Activated CD4-positive, alpha-beta T cell treated with anti-CD3 and anti-CD28 coated beads for 1 hour (primary cell): ENCODE measurements around the gene FXYD7.

Experiments used
- DNase-seq: peaks from one replicate; pipeline ENCODE4 v3.0.0-alpha.2; 2020

Gene FXYD7

GRCh38 chr19:35112995-35113688, 29.9 kb upstream of the FXYD7 start:
- no peak for DNase-seq

- DNase-seq = peak; percentile 51
Measured at GRCh38 chr19:35114353-35115176, 28.5 kb upstream of the FXYD7 start.

- no peak for DNase-seq
Measured at GRCh38 chr19:35115177-35115951, 27.7 kb upstream of the FXYD7 start, which contains the start of gene FXYD3. Gene FXYD3 (plus strand): TSS chr19:35115823. CDS start chr19:35119377, 3,554 bp downstream.

DNA sequence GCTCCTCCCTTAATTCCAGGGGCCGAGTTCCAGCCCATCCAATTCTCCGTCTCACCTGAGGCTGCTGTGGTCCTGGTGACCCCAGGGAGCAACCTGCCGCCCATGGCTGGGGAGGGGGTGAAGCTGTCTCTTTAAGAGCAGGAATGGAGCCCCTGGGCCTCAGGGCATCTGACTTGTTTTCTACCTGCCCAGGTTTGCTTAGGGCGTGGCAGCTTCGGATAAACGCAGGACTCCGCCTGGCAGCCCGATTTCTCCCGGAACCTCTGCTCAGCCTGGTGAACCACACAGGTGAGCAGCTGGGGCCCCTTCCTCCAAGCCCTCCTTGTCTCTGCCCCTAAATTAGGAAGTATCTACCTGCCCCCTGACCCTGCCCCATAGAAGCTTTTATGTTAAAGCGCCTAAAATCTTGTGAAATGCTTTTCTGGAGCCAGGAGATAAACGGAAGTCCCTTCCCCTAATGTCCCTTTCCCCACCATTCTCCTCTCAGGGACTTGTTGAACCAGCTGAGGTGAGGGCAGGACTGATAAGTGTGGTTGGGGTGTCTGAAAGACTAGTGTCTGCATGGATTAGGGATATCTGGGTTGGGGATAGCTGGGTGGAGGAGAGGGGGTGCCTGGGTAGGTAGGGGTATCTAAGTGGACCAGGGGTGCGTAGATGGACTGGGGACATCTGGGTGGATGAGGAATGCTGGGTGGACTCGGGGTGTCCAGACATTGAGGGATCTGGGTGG, 26.8 kb upstream of the FXYD7 start:
- DNase-seq = no peak

DNA sequence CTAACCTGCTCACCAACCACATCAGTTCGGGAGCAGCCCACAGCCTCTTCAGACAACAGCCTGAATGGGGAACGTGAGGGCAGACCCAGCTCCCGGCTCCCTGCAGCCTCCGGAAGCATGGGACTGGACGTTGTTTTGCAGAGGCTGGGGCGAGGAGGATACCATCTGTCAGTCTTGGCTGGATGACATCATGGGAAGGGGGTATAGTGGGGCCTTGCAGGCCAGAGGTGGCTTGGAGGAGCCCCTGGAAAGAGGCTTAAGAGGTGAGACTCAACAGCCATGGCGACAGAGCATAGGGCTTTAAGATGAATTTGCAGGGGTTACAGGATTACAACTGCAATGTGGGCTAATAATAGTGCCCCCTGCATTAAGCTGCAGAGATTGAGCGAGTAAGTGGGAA, 25.9 kb upstream of the FXYD7 start:
- no peak for DNase-seq

DNA sequence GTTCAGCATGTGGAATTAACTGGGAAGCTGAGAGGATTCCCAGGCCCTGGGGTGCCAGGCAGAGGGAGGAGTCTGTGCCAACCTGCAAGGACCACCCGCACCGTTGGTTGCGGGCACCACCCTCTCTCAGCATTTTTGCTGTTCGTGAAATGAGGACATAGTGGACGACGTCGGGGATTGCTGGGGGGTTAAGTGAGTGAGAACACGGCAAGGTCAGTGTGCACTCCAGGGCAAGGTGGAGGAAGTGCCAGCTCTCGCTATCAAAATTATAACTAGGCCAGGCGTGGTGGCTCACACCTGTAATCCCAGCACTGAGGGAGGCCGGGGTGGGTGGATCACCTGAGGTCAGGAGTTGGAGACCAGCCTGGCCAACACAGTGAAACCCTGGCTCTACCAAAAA, 25.3 kb upstream of the FXYD7 start:
- no peak for DNase-seq

- DNase-seq = no peak
Measured at GRCh38 chr19:35118268-35119020, 24.6 kb upstream of the FXYD7 start.

DNA sequence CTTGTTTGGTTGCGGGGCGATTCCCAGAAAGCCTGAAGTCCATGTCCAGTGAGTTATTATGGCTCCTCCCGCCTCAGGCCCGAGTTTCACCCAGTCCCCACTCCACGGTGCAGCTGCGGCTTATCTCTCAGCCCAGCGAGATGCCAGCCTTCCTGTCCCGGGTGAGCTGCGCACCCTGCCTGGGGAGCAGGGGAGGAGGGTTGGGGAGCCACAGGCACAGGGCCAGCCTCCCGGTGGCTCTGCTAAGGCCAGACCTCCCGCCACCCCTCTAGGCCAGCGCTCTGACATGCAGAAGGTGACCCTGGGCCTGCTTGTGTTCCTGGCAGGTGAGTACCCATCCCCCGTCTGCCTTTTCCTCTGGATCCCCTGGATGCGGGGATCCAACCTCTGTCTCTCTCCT, 24.0 kb upstream of the FXYD7 start:
- DNase-seq = no peak

DNA sequence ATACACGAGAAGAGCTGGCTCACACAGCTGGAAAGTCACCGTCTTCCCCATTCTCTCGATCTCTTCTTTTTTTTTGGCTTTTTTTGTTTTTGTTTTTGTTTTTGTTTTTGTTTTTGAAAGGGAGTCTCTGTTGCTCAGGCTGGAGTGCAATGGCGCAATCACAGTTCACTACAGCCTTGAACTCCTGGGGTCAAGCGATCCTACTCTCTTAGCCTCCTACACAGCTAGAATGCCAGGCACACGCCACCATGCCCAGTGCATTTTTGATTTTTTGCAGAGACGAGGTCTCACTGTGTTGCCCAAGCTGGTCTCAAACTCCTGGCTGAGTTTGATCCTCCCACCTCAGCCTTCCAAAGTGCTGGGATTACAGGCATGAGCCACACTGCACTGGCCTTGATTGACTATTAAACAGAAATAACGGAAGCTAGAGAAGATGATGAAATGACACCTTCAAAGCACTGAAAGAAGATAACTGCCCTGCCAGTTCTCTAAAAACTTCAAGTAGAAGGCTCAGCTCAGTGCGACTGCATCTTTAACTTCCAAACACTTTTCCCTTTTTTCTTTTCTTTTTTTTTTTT, 23.4 kb upstream of the FXYD7 start:
- no peak for DNase-seq

DNA sequence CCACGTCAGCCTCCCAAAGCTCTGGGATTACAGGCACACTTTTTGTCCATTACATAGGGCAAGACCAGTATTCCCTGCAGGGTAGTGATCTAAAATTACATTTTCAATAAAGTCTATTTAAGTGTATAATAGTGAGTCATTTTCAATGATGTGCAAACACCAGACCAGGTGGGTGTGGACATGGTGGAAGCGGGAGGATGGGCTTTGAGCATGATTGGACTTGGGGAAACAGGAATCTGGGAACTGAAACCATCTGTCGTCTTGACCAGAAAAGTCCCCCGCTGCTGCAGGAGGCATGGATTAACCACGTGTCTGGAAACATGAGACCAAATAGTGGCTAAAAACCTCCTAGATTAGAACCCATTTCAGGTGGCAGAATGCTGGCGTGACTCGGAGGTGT, 22.6 kb upstream of the FXYD7 start:
- DNase-seq = no peak

GRCh38 chr19:35120898-35121297, 22.2 kb upstream of the FXYD7 start:
- DNase-seq = no peak

- no peak for DNase-seq
Measured at GRCh38 chr19:35122687-35123551, 20.1 kb upstream of the FXYD7 start.

DNA sequence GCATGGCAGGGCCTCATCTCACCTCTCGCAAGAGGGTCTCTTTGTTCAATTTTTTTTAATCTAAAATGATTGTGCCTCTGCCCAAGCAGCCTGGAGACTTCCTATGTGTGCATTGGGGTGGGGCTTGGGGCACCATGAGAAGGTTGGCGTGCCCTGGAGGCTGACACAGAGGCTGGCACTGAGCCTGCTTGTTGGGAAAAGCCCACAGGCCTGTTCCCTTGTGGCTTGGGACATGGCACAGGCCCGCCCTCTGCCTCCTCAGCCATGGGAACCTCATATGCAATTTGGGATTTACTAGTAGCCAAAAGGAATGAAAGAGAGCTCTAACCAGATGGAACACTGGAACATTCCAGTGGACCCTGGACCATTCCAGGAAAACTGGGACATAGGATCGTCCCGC, 19.5 kb upstream of the FXYD7 start:
- DNase-seq = no peak

DNA sequence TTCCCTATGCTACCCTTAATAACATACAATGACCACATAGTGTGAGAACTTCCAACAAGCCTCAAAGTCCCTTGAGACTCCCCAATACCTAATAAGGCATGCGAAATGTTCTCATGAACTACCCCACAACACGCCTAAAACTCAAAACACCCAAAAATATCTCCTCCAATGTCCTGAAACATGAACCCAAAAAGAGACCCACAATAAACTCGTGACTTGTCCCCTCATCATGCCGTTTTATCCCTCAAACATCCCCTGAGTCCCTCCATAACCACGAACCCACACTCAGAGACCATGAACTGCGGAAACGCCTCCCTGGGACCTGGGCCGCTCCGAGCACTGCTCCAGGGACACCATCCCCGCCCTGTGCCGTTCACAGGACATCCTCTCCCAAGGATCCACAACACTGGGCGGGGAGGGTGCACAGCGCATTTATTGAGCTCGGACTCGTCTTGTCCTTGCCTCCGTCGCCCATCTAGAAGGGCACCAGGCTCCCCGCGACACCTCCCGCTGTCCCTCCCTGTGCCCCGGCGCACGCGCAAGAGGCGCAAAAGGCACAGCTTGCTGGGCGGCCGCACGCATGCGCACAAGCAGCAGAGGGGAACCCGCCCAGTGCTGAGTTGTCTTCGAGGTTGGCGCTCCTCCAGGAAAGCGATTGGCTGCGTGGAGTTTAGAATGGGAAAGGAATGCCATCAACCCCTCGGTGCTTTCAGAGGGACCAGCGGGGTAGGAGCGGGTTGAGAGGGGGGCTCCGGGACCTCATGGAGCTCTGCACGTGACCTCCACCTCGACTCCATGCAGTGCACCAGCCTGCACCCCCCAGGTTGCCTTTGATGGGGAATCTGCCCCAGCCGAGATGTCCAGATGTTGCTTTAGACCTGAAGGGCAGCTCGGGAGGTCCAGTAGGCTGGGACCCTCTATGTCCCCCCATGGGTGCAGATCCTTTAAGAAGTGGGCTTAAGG, 18.7 kb upstream of the FXYD7 start:
- peak; percentile 83 for DNase-seq

GRCh38 chr19:35125270-35125717, 17.8 kb upstream of the FXYD7 start:
- no peak for DNase-seq

DNA sequence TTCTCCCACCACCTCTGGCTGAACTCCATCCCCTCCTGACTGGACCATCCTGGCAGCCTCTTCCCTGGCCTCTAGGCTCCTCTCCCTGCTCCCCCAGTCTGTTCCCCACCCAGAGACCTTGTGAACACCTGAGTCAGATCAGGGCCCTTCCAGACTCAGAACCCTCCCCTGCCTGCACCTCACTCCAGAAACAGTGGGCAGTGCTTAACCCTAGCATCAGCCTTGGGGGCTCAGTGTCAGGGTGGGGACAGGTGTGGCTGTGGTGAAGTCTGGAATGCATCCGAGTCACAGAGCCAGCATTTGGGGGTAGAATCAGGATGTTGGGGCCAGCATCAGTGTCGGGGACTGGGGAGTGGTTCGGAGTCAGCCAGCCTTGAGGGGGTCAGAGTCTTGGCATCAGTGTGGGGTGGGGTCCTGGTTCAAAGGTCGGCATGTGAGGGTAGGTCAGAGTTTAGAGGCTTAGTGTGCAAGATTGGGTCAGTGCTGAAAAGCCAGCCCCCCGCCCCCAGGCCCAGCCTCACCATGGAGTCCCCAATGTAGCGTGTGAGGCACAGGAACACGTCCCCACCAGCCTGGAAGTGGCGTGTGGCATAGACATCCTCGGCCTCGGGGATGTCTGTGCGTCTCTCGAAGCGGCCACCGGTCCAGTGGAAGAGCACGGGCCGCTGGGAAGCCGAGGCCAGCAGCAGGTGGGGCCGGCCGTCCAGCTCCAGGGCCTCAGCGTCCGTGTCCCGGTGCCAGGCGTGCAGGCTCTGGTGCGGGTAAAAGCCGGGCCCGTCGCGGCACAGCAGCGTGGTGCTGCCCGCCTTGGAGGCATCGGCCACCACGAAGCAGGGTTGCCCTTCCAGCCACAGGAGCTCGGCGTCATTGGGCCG, 17.1 kb upstream of the FXYD7 start:
- no peak for DNase-seq

DNA sequence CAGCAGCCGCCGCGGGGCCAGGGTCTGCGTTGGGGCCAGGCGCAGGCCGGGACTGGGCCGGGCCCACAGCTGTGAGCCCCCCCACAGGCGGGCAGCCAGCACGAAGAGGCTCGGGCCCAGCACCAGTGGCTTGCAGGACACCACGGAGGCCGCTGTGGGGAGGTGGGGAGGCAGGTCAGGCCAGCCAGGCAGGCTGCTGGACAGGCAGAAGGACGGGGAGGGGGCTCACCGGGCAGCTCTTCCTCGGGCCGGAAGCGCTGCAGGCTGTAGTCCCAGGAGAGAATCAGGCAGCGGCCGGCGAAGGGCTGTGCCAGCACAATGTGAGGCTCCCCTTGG, 16.5 kb upstream of the FXYD7 start:
- no peak for DNase-seq

DNA sequence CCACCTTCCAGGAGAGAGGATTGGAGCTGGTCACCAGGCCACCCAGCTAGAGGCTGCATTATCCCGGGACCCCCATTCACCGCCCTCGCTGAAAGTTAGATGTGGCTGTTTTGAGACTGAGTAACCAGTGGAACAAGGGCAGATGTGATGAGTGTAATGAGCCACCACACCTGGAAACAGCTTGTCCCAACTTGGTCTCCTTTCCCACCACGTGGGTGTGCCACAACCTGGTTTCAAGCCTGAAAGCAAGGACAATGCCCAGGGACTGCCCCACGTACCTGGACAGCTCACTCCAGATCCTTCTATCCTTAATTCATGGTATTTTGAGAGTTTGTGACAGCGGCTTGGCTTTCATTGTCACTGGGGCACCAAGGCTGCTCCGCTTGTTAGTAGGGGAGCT, 15.2 kb upstream of the FXYD7 start:
- no peak for DNase-seq
